LNCAP (cell line): ENCODE data around the gene RAPGEF5.

Source experiments
- CTCF ChIP-seq: fragments of 450-650 bp; IDR thresholded peaks from 2 replicates; pipeline ENCODE4 v1.5.1; 2017; ENCODE audit warnings: mild to moderate bottlenecking

The RAPGEF5 gene

DNA sequence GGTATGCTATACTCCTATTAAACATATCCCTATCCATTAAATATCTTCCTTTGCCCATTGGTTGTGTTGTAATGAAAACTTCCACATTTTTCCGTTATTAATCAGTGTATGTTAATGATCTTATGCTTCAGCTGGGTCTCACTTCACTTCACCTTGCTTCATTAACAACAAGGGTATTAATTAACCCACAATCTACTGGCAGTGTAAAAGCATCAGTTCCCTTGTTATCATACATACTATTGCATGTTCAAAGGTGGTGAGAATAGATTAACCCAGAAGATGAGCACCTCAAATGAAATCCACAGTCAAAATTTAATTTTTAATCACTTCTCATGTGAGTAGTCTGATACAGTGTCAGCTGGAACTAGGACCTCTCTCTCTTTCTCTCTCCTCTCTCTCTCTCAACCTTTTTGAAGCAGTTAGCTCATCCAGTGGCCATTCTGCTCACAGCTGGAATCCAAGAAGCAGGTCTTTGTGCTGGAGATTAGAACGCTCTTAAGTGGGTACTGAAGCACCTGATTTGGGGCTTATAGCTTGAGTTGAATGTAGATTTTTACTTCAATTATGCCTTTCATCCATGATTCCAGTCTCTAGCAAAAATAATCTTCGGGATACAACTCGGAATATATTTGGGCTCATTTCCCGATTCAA, 172.3 kb downstream of the RAPGEF5 start:
- TF ChIP-seq CTCF, result no peak

DNA sequence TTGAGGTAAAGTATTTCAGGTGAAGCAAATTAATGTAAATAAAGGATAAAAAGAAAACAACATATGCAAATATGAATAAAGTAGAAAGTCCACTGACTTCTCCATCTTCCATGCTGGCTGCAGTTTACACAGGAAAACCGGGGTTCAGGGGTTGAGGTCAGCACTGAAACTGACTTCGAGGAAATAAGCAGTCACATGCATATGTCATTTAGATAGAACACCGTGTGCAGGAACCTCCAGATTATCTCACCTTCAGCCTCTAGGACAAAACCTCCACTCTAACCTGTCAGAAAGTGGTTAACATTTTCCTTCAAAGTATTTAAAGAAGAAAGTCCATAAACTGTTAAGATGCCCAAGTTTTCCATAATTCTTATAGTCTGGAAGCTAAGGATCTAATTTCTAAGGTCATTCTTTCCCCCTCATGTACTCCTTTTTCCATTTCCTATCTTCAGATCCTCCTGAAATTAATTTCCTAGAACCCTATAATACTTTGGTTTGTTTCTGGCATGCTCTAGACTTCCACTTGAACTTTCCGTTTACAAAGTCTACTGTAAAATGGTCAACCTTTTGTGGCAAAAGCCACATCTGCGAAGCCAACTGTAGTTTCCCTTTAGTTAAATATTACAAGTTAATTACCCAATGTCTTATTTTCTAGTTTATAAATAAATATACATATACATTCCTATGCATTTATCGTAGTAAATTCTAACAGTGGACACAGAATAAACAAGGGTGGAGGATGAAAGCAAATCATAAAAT, 173.3 kb downstream of the RAPGEF5 start:
- TF ChIP-seq CTCF, result no peak

DNA sequence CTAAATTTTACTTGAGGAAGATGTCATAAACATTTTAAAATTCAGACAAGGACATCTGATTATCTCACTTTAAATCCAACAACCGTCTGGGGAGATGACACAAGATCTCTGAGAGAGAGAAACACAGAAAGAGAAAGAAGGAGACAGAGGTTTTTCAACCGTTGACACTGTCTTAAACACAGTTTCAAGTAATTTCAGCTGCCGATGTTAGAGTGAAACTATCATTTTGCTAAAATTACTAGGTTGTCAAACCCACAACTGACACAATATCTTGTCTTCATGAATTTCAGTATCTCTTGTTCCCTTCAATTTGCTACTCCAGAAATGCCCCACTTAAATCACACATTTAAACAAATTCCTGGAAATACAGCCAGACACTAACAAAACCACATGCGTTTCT, 174.8 kb downstream of the RAPGEF5 start:
- TF ChIP-seq CTCF, result no peak

GRCh38 chr7:22181663-22182062, 175.3 kb downstream of the RAPGEF5 start:
- no peak for TF ChIP-seq CTCF

DNA sequence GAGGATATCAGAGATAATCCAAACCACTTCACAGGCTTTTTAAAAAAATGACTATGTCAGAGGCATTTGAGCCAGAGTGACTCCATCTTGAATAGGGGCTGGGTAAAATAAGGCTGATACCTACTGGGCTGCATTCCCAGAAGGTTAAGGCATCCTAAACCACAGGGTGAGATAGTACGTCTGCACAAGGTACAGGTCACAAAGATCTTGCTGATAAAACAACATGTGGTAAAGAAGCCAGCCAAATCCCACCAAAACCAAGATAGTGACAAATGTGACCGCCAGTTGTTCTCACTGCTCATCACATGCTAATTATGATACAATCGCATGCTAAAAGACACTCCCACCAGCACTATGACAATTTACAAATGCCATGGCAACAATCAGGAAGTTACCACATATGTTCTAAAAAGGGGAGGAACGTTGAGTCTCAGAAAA, 177.5 kb downstream of the RAPGEF5 start:
- no peak for TF ChIP-seq CTCF

DNA sequence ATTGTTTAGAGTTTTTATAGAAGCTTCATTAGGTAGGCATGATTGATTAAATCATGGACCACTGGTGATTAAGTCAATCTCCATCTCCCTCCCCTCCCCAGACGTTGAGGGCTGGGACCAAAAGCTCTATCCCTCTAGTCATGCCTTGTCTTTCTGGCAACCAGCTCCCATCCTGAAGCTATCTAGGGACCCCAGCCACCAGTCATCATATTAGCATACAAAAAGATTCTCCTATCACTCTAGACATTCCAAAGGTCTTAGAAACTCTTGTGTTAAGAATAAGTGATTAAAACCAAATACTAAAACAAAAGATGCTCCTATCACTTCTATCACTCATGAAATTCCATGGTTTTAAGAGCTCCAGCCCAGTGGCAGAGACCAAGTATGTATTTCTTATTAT, 178.2 kb downstream of the RAPGEF5 start:
- no peak for TF ChIP-seq CTCF

- TF ChIP-seq CTCF, result no peak
Observed at GRCh38 chr7:22176791-22177412, 180.1 kb downstream of the RAPGEF5 start.
